Measurements from ENCODE around the gene MAMSTR.

- TF ChIP-seq, protein P1, sequence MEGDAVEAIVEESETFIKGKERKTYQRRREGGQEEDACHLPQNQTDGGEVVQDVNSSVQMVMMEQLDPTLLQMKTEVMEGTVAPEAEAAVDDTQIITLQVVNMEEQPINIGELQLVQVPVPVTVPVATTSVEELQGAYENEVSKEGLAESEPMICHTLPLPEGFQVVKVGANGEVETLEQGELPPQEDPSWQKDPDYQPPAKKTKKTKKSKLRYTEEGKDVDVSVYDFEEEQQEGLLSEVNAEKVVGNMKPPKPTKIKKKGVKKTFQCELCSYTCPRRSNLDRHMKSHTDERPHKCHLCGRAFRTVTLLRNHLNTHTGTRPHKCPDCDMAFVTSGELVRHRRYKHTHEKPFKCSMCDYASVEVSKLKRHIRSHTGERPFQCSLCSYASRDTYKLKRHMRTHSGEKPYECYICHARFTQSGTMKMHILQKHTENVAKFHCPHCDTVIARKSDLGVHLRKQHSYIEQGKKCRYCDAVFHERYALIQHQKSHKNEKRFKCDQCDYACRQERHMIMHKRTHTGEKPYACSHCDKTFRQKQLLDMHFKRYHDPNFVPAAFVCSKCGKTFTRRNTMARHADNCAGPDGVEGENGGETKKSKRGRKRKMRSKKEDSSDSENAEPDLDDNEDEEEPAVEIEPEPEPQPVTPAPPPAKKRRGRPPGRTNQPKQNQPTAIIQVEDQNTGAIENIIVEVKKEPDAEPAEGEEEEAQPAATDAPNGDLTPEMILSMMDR (IDR thresholded peaks at IDR 0.05 in 2 of 3, conservative IDR thresholded peaks at IDR 0.05 in 1 of 3; ENCODE audit: control insufficient read depth in 2 of 3, extremely low read depth in 1 of 3, insufficient read depth in 1 of 3, low read depth in 3 of 3, low read length in 3 of 3) = no peak
- 0 out of 2 replicates have a peak, but pooled peaks have one; percentile 2 for TF ChIP-seq NRF1 (conservative IDR thresholded peaks at IDR 0.05; ENCODE audit: low read depth, low read length)
- TF ChIP-seq SP1 (IDR thresholded peaks at IDR 0.05; ENCODE audit: low read depth, low read length) = no peak
- no peak for TF ChIP-seq BRCA1 (IDR thresholded peaks at IDR 0.05; ENCODE audit: low read depth, low read length)
- peak; percentile 12; the same call in 1 of the 2 replicates for TF ChIP-seq SPI1 (IDR thresholded peaks at IDR 0.05; ENCODE audit: borderline replicate concordance, insufficient read depth, low read depth, low read length)
- TF ChIP-seq BCLAF1 (IDR thresholded peaks at IDR 0.05) = no peak
- no peak for TF ChIP-seq IKZF1 (conservative IDR thresholded peaks at IDR 0.05)
- TF ChIP-seq, protein P2, sequence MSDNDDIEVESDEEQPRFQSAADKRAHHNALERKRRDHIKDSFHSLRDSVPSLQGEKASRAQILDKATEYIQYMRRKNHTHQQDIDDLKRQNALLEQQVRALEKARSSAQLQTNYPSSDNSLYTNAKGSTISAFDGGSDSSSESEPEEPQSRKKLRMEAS (IDR thresholded peaks at IDR 0.05; ENCODE audit: low read depth, low read length) = no peak
- TF ChIP-seq CHD2 (IDR thresholded peaks at IDR 0.05; ENCODE audit: borderline replicate concordance, low read depth, low read length) = no peak
- no peak for TF ChIP-seq CEBPB (IDR thresholded peaks at IDR 0.05; ENCODE audit: borderline replicate concordance in 1 of 2, low read depth in 2 of 2, low read length in 2 of 2)
- no peak for TF ChIP-seq NBN (IDR thresholded peaks at IDR 0.05)
- TF ChIP-seq, protein P3, sequence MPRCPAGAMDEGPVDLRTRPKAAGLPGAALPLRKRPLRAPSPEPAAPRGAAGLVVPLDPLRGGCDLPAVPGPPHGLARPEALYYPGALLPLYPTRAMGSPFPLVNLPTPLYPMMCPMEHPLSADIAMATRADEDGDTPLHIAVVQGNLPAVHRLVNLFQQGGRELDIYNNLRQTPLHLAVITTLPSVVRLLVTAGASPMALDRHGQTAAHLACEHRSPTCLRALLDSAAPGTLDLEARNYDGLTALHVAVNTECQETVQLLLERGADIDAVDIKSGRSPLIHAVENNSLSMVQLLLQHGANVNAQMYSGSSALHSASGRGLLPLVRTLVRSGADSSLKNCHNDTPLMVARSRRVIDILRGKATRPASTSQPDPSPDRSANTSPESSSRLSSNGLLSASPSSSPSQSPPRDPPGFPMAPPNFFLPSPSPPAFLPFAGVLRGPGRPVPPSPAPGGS (IDR thresholded peaks at IDR 0.05; ENCODE audit: borderline replicate concordance, insufficient read depth, low read depth, low read length, poor library complexity, severe bottlenecking) = no peak
Observed at GRCh38 chr19:48683349-48683748, 36.2 kb downstream of the MAMSTR start.
